GM12878 (cell line): ENCODE results near the gene GPR158. TPM values are rescaled to one million over a fixed set of nuclear protein-coding genes. Genes with fewer than 3 reads are reported as not detected.

Source experiments
- ATAC-seq: fragments of 200-7000 bp; cut with Tn5 transposase; 3 replicates; pipeline ENCODE4 v1.9.1; 2020; ENCODE audit warnings: mild to moderate bottlenecking, moderate library complexity
- BruUV-seq: library from RNA; stranded (reverse); fragments of 400-500 nt; replicated peaks from 2 replicates; lab custom pipeline; 2021; lab: Mats Ljungman, UMichigan
- CTCF ChIA-PET: fragments of 300-600 bp; sonication (Branson Sonifier 250); formaldehyde crosslinking; extraction: SDS; loops from one replicate; lab custom pipeline; 2021; ENCODE audit warnings: inconsistent platforms; lab: Yijun Ruan, JAX
- POLR2A ChIA-PET: fragments of 350-600 bp; formaldehyde crosslinking; extraction: SDS; loops from one replicate; lab custom pipeline; 2021; ENCODE audit warnings: inconsistent platforms; lab: Charles Lee
- RAD21 ChIA-PET: fragments of 300-600 bp; sonication (Branson Sonifier 250); formaldehyde crosslinking; loops from one replicate; lab custom pipeline; 2023; ENCODE audit warnings: antibody characterized with exemption; ENCODE audit not compliant: unreplicated experiment; lab: Charles Lee
- SMC1A ChIA-PET: fragments of 300-600 bp; sonication (Branson Sonifier 250); formaldehyde crosslinking; loops from one replicate; lab custom pipeline; 2023; ENCODE audit not compliant: unreplicated experiment, uncharacterized antibody; lab: Charles Lee
- DNase-seq: peaks from one replicate; pipeline ENCODE4 v3.0.0-alpha.2; 2011; ENCODE audit warnings: low read depth, low spot score
- FAIRE-seq: peaks from 3 replicates; lab custom pipeline; 2011; peaks lifted over from hg19 to GRCh38; lab: Jason Lieb, UNC
- H2AFZ ChIP-seq: 2 replicates; pipeline ENCODE4 v1.6.0; 2011; ENCODE audit warnings: low read depth, low read length, control low read depth; ENCODE audit not compliant: control insufficient read depth
- H3K27ac ChIP-seq: 2 replicates; pipeline ENCODE4 v1.5.1; 2011; ENCODE audit warnings: control low read depth; ENCODE audit not compliant: control insufficient read depth, insufficient read depth
- H3K27me3 ChIP-seq, 2 experiments: replicated peaks in 1 of 2; 2 replicates each; pipeline versions ENCODE4 v1.6.0 to v1.6.1; 2011; ENCODE audit warnings: low read length in 1 of 2; ENCODE audit not compliant: control insufficient read depth in 2 of 2, insufficient read depth in 2 of 2
- H3K36me3 ChIP-seq, 2 experiments: 2 replicates each; pipeline ENCODE4 v1.5.1; 2011; ENCODE audit warnings: low read length in 1 of 2; ENCODE audit not compliant: control insufficient read depth in 2 of 2, insufficient read depth in 2 of 2
- H3K4me1 ChIP-seq: 2 replicates; pipeline ENCODE4 v1.6.1; 2011; ENCODE audit warnings: mild to moderate bottlenecking, low read length, moderate library complexity, mixed read lengths; ENCODE audit not compliant: control insufficient read depth, insufficient read depth
- H3K4me2 ChIP-seq: 2 replicates; pipeline ENCODE4 v1.6.0; 2011; ENCODE audit warnings: control low read depth; ENCODE audit not compliant: control insufficient read depth, insufficient read depth
- H3K4me3 ChIP-seq: fragments of 200-600 bp; sonication (generic); 2 replicates; pipeline ENCODE4 v1.5.1; 2016
- H3K79me2 ChIP-seq: 2 replicates; pipeline ENCODE4 v1.6.0; 2011; ENCODE audit warnings: low read length; ENCODE audit not compliant: control insufficient read depth, insufficient read depth
- H3K9ac ChIP-seq: 2 replicates; pipeline ENCODE4 v1.8.0; 2011; ENCODE audit warnings: low read length, control low read depth, mixed read lengths; ENCODE audit not compliant: control insufficient read depth, insufficient read depth
- H3K9me3 ChIP-seq: replicated peaks from 3 replicates; pipeline ENCODE4 v1.5.1; 2011; ENCODE audit warnings: mild to moderate bottlenecking, low read length; ENCODE audit not compliant: control insufficient read depth, insufficient read depth
- H4K20me1 ChIP-seq: 2 replicates; pipeline ENCODE4 v1.6.0; 2011; ENCODE audit not compliant: control insufficient read depth, insufficient read depth
- IKZF1 ChIP-seq: fragments of 450-650 bp; conservative IDR thresholded peaks from 2 replicates; pipeline ENCODE4 v1.6.1; 2017; ENCODE audit warnings: antibody characterized with exemption, mild to moderate bottlenecking
- RBBP5 ChIP-seq: fragments of 200-600 bp; sonication (generic); conservative IDR thresholded peaks from 2 replicates; pipeline ENCODE4 v1.6.1; 2016
- SP1 ChIP-seq: IDR thresholded peaks from one replicate; pipeline ENCODE4 v1.6.1; 2011; ENCODE audit warnings: low read depth, low read length
- SREBF2 ChIP-seq: IDR thresholded peaks from 2 replicates; pipeline ENCODE4 v1.6.1; 2012; ENCODE audit warnings: mild to moderate bottlenecking, low read length
- STAT1 ChIP-seq: fragments of 450-650 bp; conservative IDR thresholded peaks from 2 replicates; pipeline ENCODE4 v1.6.1; 2014; ENCODE audit warnings: antibody characterized with exemption, mild to moderate bottlenecking
- SUZ12 ChIP-seq: fragments of 200-600 bp; sonication (generic); IDR thresholded peaks from one replicate; pipeline ENCODE4 v1.6.1; 2018; ENCODE audit warnings: antibody characterized with exemption, mild to moderate bottlenecking; ENCODE audit not compliant: unreplicated experiment
- TBL1XR1 ChIP-seq: IDR thresholded peaks from 2 replicates; pipeline ENCODE4 v1.6.1; 2012; ENCODE audit warnings: low read depth, low read length, improper control_type of control experiment
- TCF12 ChIP-seq: IDR thresholded peaks from 2 replicates; pipeline ENCODE4 v1.6.1; 2011; ENCODE audit warnings: low read depth, mild to moderate bottlenecking, low read length
- ZSCAN29 ChIP-seq: fragments of 450-650 bp; IDR thresholded peaks from 2 replicates; pipeline ENCODE4 v1.6.1; 2017; ENCODE audit warnings: mild to moderate bottlenecking, moderate library complexity
- WGBS: methylation state at CpG from one replicate; pipeline ENCODE4 v1.1.6; 2016; ENCODE audit warnings: low lambda C conversion rate; ENCODE audit not compliant: insufficient replicate concordance, insufficient coverage; ENCODE audit errors: missing lambda C conversion rate; 5-methylcytosine and 5-hydroxymethylcytosine counted together
- in situ Hi-C: fragments of 300-500 bp; cut with MboI; formaldehyde crosslinking; loops from 9 replicates; pipeline ENCODE4 v1.14.3; 2018; ENCODE audit warnings: mixed read lengths
- intact Hi-C: fragments of 100-400 bp; cut with micrococcal nuclease; formaldehyde crosslinking; loops from one replicate; pipeline ENCODE4 v1.14.2; 2022; ENCODE audit not compliant: unreplicated experiment
- polyA plus RNA-seq, 11 experiments: library from polyadenylated mRNA; depleted of rRNA in 4 of 11; unstranded in 6 of 11; stranded (reverse) in 5 of 11; fragments of >200 nt; fragmentation: Nextera tagmentation in 4 of 11; fragmentation: Illumina TruSeq in 1 of 11; extraction: Ambion mirVana in 4 of 11; extraction: Trizol in 1 of 11; gene quantifications; 1 replicate in 1 of 11; 2 replicates in 10 of 11; pipeline versions ENCODE4 v1.2.1 to v1.2.3, GENCODE V29; 2011 to 2016; ENCODE audit warnings: inconsistent platforms in 2 of 11, missing spikeins in 2 of 11, low read depth in 1 of 11
- total RNA-seq, 4 experiments: library from RNA; depleted of rRNA in 3 of 4; stranded (reverse); fragments of >200 nt in 3 of 4; fragmentation: Illumina TruSeq in 1 of 4; extraction: Trizol in 1 of 4; gene quantifications; 2 replicates each; pipeline versions ENCODE4 v1.2.1 to v1.2.3, GENCODE V29; 2013 to 2021
- TF ChIP-seq, protein P1 (sequence below): IDR thresholded peaks from 2 replicates; pipeline ENCODE4 v1.6.1; 2012; ENCODE audit warnings: mild to moderate bottlenecking, low read depth, low read length
- TF ChIP-seq, protein P2 (sequence below): fragments of 450-650 bp; IDR thresholded peaks from 2 replicates; pipeline ENCODE4 v1.6.1; 2018; ENCODE audit warnings: borderline replicate concordance, mild to moderate bottlenecking; ENCODE audit not compliant: partially characterized antibody

Gene GPR158
- total and polyA plus RNA-seq, 10 of the 15 experiments (the other 5 are each of a cell fraction or from before 2014, with no cell fraction given) = not detected

DNA sequence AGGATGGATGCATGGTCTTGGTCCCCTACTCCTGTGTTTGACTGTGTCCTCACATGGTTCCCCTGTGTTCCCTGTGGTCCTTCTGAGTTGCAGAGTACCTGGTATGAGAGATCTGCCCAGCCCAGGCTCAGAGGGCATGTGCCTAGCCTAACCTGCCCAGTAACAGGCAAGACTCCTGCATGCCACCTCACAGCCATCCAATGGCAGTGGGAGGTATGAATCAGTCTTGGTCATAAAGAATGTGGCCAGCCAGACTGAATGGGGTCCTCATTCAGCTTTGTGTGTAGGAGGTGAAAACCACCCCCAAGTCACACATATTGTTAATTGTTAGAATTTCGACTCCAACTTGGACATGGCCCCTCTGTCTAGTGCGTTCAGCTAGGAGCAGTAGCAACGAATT, 17.2 kb upstream of the GPR158 start:
- 14% methylated on average over 3 of the region's 3 CpGs for WGBS
- intact Hi-C loops = no loop called here
- ChIA-PET POLR2A (no interaction called here), SMC1A (interaction anchor here (1.3 to 1.6 kb wide), 2 partner anchors 11 to 16 kb away, joined by 3 to 4 read pairs; no protein-coding TSS in a partner anchor), RAD21 (no interaction called here), CTCF (interaction anchor here (0.6 to 1.0 kb wide), 2 partner anchors 41 to 71 kb away, joined by 3 read pairs; no protein-coding TSS in a partner anchor)
- no TSS peak for BruUV-seq
- Histone ChIP-seq H3K4me2 (no peak overlapping the region), H3K27ac (no peak overlapping the region), H3K9me3 (no peaks in the 10 kb centered on the region), H3K36me3 (no peaks in the 10 kb centered on the region), H4K20me1 (no peaks in the 10 kb centered on the region), H3K4me1 (no peaks in the 10 kb centered on the region), H3K4me3 (no peak overlapping the region), H3K9ac (no peak overlapping the region), H3K79me2 (no peaks in the 10 kb centered on the region), H2AFZ (no peak overlapping the region), H3K27me3 (no peaks in the 10 kb centered on the region)
- FAIRE-seq = no peak
- in situ Hi-C loops = no loop called here
- DNase-seq = no peak
- TF ChIP-seq IKZF1 (no peak), STAT1 (no peak), RBBP5 (no peak), SREBF2 (no peak), SP1 (no peak), TCF12 (no peak), ZSCAN29 (no peak), TBL1XR1 (no peak), SUZ12 (no peak)
- TF ChIP-seq, protein P1, sequence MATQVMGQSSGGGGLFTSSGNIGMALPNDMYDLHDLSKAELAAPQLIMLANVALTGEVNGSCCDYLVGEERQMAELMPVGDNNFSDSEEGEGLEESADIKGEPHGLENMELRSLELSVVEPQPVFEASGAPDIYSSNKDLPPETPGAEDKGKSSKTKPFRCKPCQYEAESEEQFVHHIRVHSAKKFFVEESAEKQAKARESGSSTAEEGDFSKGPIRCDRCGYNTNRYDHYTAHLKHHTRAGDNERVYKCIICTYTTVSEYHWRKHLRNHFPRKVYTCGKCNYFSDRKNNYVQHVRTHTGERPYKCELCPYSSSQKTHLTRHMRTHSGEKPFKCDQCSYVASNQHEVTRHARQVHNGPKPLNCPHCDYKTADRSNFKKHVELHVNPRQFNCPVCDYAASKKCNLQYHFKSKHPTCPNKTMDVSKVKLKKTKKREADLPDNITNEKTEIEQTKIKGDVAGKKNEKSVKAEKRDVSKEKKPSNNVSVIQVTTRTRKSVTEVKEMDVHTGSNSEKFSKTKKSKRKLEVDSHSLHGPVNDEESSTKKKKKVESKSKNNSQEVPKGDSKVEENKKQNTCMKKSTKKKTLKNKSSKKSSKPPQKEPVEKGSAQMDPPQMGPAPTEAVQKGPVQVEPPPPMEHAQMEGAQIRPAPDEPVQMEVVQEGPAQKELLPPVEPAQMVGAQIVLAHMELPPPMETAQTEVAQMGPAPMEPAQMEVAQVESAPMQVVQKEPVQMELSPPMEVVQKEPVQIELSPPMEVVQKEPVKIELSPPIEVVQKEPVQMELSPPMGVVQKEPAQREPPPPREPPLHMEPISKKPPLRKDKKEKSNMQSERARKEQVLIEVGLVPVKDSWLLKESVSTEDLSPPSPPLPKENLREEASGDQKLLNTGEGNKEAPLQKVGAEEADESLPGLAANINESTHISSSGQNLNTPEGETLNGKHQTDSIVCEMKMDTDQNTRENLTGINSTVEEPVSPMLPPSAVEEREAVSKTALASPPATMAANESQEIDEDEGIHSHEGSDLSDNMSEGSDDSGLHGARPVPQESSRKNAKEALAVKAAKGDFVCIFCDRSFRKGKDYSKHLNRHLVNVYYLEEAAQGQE = no peak
- TF ChIP-seq, protein P2, sequence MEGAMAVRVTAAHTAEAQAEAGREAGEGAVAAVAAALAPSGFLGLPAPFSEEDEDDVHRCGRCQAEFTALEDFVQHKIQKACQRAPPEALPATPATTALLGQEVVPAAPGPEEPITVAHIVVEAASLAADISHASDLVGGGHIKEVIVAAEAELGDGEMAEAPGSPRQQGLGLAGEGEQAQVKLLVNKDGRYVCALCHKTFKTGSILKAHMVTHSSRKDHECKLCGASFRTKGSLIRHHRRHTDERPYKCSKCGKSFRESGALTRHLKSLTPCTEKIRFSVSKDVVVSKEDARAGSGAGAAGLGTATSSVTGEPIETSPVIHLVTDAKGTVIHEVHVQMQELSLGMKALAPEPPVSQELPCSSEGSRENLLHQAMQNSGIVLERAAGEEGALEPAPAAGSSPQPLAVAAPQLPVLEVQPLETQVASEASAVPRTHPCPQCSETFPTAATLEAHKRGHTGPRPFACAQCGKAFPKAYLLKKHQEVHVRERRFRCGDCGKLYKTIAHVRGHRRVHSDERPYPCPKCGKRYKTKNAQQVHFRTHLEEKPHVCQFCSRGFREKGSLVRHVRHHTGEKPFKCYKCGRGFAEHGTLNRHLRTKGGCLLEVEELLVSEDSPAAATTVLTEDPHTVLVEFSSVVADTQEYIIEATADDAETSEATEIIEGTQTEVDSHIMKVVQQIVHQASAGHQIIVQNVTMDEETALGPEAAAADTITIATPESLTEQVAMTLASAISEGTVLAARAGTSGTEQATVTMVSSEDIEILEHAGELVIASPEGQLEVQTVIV = no peak
- ATAC-seq = no peak
